ENCODE data around the gene SMC4. TPM values are rescaled to one million over a fixed set of nuclear protein-coding genes. Genes with fewer than 3 reads are reported as not detected.

Gene SMC4
- total and polyA plus RNA-seq, 2 of the 8 experiments (the other 6 are each of a cell fraction or from before 2014, with no cell fraction given): 26.6 to 118 TPM

DNA sequence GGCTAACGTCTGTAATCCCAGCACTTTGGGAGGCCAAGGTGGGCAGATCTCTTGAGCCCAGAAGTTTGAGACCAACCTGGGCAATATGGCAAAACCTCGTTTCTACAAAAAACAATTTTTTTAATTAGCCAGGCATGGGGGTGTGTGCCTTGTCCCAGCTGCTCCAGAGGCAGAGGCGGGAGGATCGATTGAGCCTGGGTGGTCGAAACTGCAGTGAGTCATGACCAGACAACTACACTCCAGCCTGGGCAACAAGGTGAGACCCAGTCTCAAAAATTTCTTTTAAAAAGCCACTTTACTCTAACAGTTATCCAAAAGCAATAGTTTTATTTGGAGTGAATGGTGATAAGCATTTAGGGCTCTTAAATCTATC, 37.6 kb downstream of the SMC4 start:
- Histone ChIP-seq H3K23me2 (ENCODE audit: low read depth, low read length) (no peaks in the 10 kb centered on the region), H3K36me3 (ENCODE audit: control insufficient read depth in 2 of 4, insufficient read depth in 4 of 4, low read length in 3 of 4) (peaks cover 2 to 72% (median 35%) of the 10 kb centered on the region in 4 experiments; a peak in 5 of 8 replicates), H3K9me3 (ENCODE audit: insufficient read depth in 2 of 2, low read depth in 1 of 2, low read length in 1 of 2) (no peaks in the 10 kb centered on the region), H3K4me2 (ENCODE audit: insufficient read depth in 1 of 2, low read depth in 2 of 2, low read length in 2 of 2) (no peak overlapping the region), H3K27me3 (replicated peaks in 1 of 4; ENCODE audit: control insufficient read depth in 3 of 4, extremely low read depth in 1 of 4, insufficient read depth in 3 of 4, low read length in 3 of 4) (no peaks in the 10 kb centered on the region), H3K23ac (ENCODE audit: insufficient read length) (no peak overlapping the region), H2BK5ac (ENCODE audit: low read depth, low read length) (no peak overlapping the region), H3K4me1 (replicated peaks in 1 of 4; ENCODE audit: control insufficient read depth in 3 of 4, insufficient read depth in 4 of 4, low read length in 3 of 4) (peaks cover 0 to 5% (median under 1%) of the 10 kb centered on the region in 4 experiments; a peak in 3 of 7 replicates), H4K8ac (ENCODE audit: extremely low read depth, insufficient read depth, low read length) (no peak overlapping the region), H3K18ac (ENCODE audit: extremely low read depth, low read length) (no peak overlapping the region), H3K79me2 (ENCODE audit: control insufficient read depth in 1 of 2, insufficient read depth in 2 of 2, low read length in 2 of 2) (peaks cover 0 to 77% of the 10 kb centered on the region in 2 experiments; a peak in 3 of 4 replicates), H4K91ac (replicated peaks; ENCODE audit: insufficient read length, low read length) (no peak overlapping the region), H2AFZ (ENCODE audit: low read length) (no peak overlapping the region), H3K4ac (replicated peaks; ENCODE audit: insufficient read length, low read depth, low read length) (no peak overlapping the region), H3K56ac (replicated peaks; ENCODE audit: insufficient read length, low read depth, low read length) (no peak overlapping the region), H3K4me3 (ENCODE audit: extremely low read depth in 1 of 4, insufficient read depth in 2 of 4, low read depth in 3 of 4, low read length in 4 of 4) (no peak overlapping the region), H3K27ac (ENCODE audit: low read depth, low read length) (no peak overlapping the region), H4K20me1 (replicated peaks in 1 of 2; ENCODE audit: control insufficient read depth in 1 of 2, insufficient read depth in 2 of 2, low read length in 2 of 2) (peaks cover 1 to 8% of the 10 kb centered on the region in 2 experiments), H2BK120ac (replicated peaks; ENCODE audit: low read depth, low read length) (no peak overlapping the region), H2BK20ac (ENCODE audit: low read length) (no peak overlapping the region), H3K79me1 (ENCODE audit: low read depth, low read length) (no peaks in the 10 kb centered on the region), H4K5ac (ENCODE audit: insufficient read length, low read depth, low read length) (no peak overlapping the region), H3K9ac (replicated peaks in 1 of 4; ENCODE audit: extremely low read depth in 1 of 4, low read depth in 3 of 4, low read length in 3 of 4) (no peak overlapping the region), H2BK15ac (ENCODE audit: low read length) (no peak overlapping the region), H2AK5ac (ENCODE audit: low read depth, low read length) (no peak overlapping the region), H3K14ac (ENCODE audit: insufficient read length) (no peak overlapping the region), H2BK12ac (ENCODE audit: low read depth, low read length) (no peak overlapping the region)
- FAIRE-seq: no peak
- no peak for DNase-seq (ENCODE audit: low read depth in 1 of 2, low spot score in 2 of 2)
- POLR2A ChIA-PET (ENCODE audit: partially characterized antibody): interaction anchor here (3.1 to 8.6 kb wide), 2 partner anchors 8 to 12 kb away, joined by 12 to 70 read pairs; partner anchors contain the start of gene TRIM59
- CTCF ChIA-PET (ENCODE audit: partially characterized antibody): no interaction called here
- 90% methylated on average over 5 of the region's 5 CpGs; no CpG with 5 or more reads in 1 of the 2 experiments for WGBS, 2 experiments (ENCODE audit: extremely low coverage in 1 of 2, insufficient coverage in 1 of 2, insufficient read length in 1 of 2, insufficient replicate concordance in 2 of 2, low coverage in 1 of 2, low lambda C conversion rate in 2 of 2, missing lambda C conversion rate in 1 of 2)
- TF ChIP-seq JUN (IDR thresholded peaks at IDR 0.05; ENCODE audit: low read depth, low read length): no peak
- 0 out of 2 replicates have a peak, but pooled peaks have one; percentile 24 for TF ChIP-seq POLR2AphosphoS5 (IDR thresholded peaks at IDR 0.05; ENCODE audit: low read depth, low read length)
